KOPT-K1 (cell line): ENCODE results near the gene PCMTD2.

Experiments
- H3K27ac ChIP-seq: fragments of 200-600 bp; sonication (generic); 2 replicates; pipeline ENCODE4 v1.5.1; 2016; ENCODE audit warnings: antibody characterized with exemption, mild to moderate bottlenecking, low read depth, low read length; ENCODE audit not compliant: poor library complexity, severe bottlenecking
- H3K36me3 ChIP-seq: fragments of 200-600 bp; sonication (generic); 2 replicates; pipeline ENCODE4 v1.5.1; 2017; ENCODE audit warnings: antibody characterized with exemption, mild to moderate bottlenecking, low read length, moderate library complexity; ENCODE audit not compliant: insufficient read depth
- H3K9me3 ChIP-seq: fragments of 200-600 bp; sonication (generic); 2 replicates; pipeline ENCODE4 v1.5.1; 2017; ENCODE audit warnings: antibody characterized with exemption, low read length, mild to moderate bottlenecking; ENCODE audit not compliant: insufficient read depth, poor library complexity, severe bottlenecking

PCMTD2 gene

GRCh38 chr20:64255361-64256281 is at the start of gene PCMTD2:
Gene PCMTD2, plus strand, starts transcription at chr20:64255748. Its CDS starts 4,218 bp downstream, at chr20:64259966.
- H3K9me3 ChIP-seq, result no peaks in the 10 kb centered on the region
- H3K27ac ChIP-seq, result peak within 1 kb of the TSS; percentile 84

GRCh38 chr20:64206614-64207013 is 48.9 kb upstream of the PCMTD2 start:
- no peak overlapping the region for H3K27ac ChIP-seq
- H3K36me3 ChIP-seq, result no peaks in the 10 kb centered on the region
- H3K9me3 ChIP-seq, result no peaks in the 10 kb centered on the region

More at GRCh38 chr20:64255361-64256281, at the start of gene PCMTD2:
- peaks cover 7% of the 10 kb centered on the region; the same call in 1 of the 2 replicates for H3K36me3 ChIP-seq

- Histone ChIP-seq H3K36me3 (no peaks in the 10 kb centered on the region), H3K9me3 (no peaks in the 10 kb centered on the region), H3K27ac (no peak overlapping the region)
These were observed 47.6 kb upstream of the PCMTD2 start for GRCh38 chr20:64207641-64208590.

- no peaks in the 10 kb centered on the region for H3K9me3 ChIP-seq
- no peaks in the 10 kb centered on the region for H3K36me3 ChIP-seq
These were observed 46.4 kb upstream of the PCMTD2 start for GRCh38 chr20:64209148-64209547.

GRCh38 chr20:64210656-64211369 is 44.7 kb upstream of the PCMTD2 start:
- Histone ChIP-seq H3K27ac (peak overlapping the region; percentile 53), H3K9me3 (no peaks in the 10 kb centered on the region), H3K36me3 (no peaks in the 10 kb centered on the region)

More at GRCh38 chr20:64209148-64209547, 46.4 kb upstream of the PCMTD2 start:
- H3K27ac ChIP-seq, result no peak overlapping the region

- Histone ChIP-seq H3K9me3 (no peaks in the 10 kb centered on the region), H3K27ac (peak overlapping the region; percentile 77), H3K36me3 (no peaks in the 10 kb centered on the region)
These were observed 43.5 kb upstream of the PCMTD2 start for GRCh38 chr20:64211874-64212658.

GRCh38 chr20:64212755-64213154 is 42.8 kb upstream of the PCMTD2 start:
- H3K9me3 ChIP-seq, result no peaks in the 10 kb centered on the region
- H3K36me3 ChIP-seq, result no peaks in the 10 kb centered on the region
- peak overlapping the region; percentile 77 for H3K27ac ChIP-seq

- Histone ChIP-seq H3K27ac (peak overlapping the region; percentile 77), H3K36me3 (no peaks in the 10 kb centered on the region), H3K9me3 (no peaks in the 10 kb centered on the region)
These were observed 41.4 kb upstream of the PCMTD2 start for GRCh38 chr20:64214113-64214512.

- H3K9me3 ChIP-seq, result no peaks in the 10 kb centered on the region
- no peaks in the 10 kb centered on the region for H3K36me3 ChIP-seq
- peak overlapping the region; percentile 77 for H3K27ac ChIP-seq
These were observed 40.6 kb upstream of the PCMTD2 start for GRCh38 chr20:64214952-64215351.

- Histone ChIP-seq H3K27ac (peak overlapping the region; percentile 77), H3K36me3 (no peaks in the 10 kb centered on the region), H3K9me3 (no peaks in the 10 kb centered on the region)
These were observed 39.5 kb upstream of the PCMTD2 start for GRCh38 chr20:64216036-64216435.

GRCh38 chr20:64216910-64217309 is 38.6 kb upstream of the PCMTD2 start:
- H3K9me3 ChIP-seq, result no peaks in the 10 kb centered on the region
- peak overlapping the region; percentile 77 for H3K27ac ChIP-seq
- no peaks in the 10 kb centered on the region for H3K36me3 ChIP-seq

- H3K27ac ChIP-seq, result peak overlapping the region; percentile 77
- H3K9me3 ChIP-seq, result no peaks in the 10 kb centered on the region
- H3K36me3 ChIP-seq, result no peaks in the 10 kb centered on the region
These were observed 37.9 kb upstream of the PCMTD2 start for GRCh38 chr20:64217539-64218221.

GRCh38 chr20:64219202-64219601 is 36.3 kb upstream of the PCMTD2 start:
- no peaks in the 10 kb centered on the region for H3K9me3 ChIP-seq
- peak overlapping the region; percentile 31 for H3K27ac ChIP-seq
- no peaks in the 10 kb centered on the region for H3K36me3 ChIP-seq
